HG03045 (cell line): Measurements from ENCODE around the gene SMIM24.

Experiments
- ATAC-seq: cut with Tn5 transposase; IDR thresholded peaks from one replicate; pipeline ENCODE4 v1.9.1; 2021; ENCODE audit warnings: mild to moderate bottlenecking, moderate library complexity; ENCODE audit not compliant: unreplicated experiment

Gene SMIM24

GRCh38 chr19:3499738-3500428 is 19.6 kb upstream of the SMIM24 start:
- no peak for ATAC-seq

- no peak for ATAC-seq
These were observed 17.6 kb upstream of the SMIM24 start for GRCh38 chr19:3497757-3498520.

- ATAC-seq: no peak
These were observed 16.3 kb upstream of the SMIM24 start for GRCh38 chr19:3496392-3497273.

DNA sequence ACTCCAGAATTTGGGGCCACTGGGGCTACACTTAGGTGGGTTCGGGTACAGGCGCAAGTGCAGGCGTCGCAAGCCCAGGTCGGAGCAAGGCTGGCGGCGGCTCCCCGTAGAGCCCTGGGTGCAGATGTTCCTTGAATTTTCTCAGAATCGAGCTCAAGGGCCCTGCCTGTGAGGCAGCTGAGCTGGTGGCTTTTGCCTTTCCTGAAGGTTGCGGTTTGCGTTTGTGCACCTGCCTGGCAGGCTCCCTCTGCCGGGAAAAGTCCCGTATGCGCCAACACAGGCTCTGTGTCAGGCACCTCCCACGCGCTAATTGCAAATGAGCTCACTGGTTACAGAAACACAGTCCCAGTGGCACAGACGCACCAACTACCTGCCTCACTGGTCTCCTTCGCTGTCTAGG is 14.2 kb upstream of the SMIM24 start:
- no peak for ATAC-seq

DNA sequence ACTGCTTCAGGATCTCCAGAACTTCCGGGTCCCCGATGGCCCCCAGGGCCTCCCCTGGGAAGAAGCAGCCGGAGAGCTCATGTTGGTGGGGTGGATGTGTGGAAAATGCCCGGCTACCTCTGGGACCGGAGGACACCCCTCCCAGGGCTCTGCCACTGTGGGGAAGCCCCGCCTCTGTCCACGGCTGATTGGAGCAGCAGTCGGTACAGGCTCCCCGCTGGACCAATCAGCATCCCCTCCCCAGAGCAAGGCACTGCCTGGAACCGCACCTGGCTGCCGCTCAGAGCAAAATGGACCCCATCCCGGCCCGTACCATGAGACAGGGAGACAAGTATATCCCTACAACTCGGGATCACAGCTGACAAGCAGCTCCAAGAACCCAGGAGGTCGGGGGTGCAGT is 13.7 kb upstream of the SMIM24 start:
- ATAC-seq: no peak

DNA sequence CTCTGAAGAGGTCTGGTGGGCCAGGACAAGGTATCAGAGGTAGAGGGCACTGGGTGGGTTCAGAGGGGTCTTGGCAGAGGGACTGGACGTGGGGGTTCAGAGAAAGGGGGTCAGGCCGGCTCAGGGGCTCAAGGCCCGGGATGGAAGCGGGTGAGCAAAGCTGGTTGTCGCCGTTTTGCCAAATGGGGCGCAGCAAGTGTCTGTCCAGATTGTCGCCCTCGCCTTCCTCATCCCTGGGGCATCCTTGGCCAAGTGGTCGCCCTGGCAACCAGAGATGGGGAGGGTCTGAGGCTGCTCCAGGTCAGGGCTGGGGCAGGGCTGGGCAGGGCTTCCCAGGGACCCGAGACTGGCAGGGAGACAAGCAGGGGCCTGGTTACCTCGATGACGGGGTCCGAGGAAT is 13.3 kb upstream of the SMIM24 start:
- ATAC-seq: no peak

DNA sequence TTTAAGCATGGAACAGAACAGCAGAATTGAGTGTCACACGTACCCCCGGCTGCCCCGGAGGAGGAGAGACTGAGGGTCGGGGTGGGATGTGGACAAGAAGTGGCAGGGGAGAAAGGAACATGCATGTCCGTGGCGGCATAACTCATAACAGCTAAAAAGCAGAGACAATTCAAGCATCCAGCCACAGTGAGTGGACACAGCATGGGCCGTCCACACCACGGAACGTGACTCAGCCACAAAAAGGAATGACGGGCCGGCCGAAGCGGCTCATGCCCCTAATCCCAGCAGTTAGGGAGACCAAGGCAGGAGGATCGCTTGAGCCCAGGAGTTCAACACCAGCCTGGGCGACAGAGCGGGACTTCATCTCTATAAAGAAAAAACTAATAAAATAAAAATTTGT is 12.6 kb upstream of the SMIM24 start:
- no peak for ATAC-seq

GRCh38 chr19:3492131-3492839 is 12.0 kb upstream of the SMIM24 start:
- no peak for ATAC-seq

DNA sequence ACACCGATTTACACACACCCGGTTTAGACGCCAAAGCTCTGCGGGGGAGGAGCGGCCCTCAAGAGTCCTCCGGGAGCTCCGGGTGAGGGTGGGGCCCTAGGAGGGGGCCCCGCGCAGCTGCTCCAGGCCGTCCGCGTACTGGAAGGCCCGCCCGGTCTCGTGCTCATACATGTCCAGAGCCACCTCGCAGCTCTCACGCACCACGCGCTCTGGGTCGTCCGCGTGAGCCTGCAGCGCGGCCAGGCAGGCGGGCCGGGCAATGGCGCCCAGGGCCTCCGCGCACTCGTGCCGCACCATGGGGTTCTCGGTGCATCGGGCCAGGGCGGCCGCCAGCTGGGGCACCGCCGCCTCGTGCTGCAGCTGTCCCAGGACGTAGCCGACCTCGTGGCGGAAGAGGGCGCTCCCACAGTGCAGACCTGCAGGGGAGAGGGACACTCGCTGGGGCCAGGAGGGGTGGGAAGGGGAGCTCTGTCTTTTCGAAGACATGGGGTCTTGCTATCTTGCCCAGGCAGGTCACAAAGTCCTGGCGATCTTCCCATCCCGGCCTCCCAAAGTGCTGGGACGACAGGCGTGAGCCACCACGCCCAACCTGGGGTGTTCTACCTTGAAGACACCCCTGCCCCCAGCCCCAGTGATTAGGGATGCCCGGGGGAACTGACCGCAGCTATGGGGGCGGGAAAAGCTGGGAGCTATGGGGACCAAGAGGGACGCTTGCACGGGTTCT is 11.2 kb upstream of the SMIM24 start:
- no peak for ATAC-seq

DNA sequence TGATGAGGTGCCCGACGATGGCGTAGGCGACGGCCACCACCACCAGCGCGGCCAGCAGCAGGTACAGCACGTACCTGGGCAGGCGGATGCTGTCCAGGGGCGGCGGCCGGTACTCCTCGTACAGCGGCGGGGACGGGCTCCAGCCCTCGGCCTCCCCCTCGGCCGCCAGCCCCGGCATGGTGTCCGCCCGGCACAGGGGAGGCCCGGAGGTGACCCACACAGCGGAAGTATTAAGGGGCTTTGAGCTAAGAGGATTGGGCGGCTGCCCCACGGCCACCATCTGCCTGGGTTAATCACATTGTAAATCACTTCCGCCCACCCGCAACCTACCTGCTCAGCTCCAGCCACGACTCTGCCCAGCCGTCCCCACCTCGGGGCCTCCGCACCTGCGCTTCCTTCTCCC is 2.9 kb upstream of the SMIM24 start, which contains the start of gene SMIM44:
Gene SMIM44, minus strand, starts transcription at position 216 of the 403 bp plus-strand sequence. Its CDS starts 38 bp downstream, at position 178.
- ATAC-seq: no peak

DNA sequence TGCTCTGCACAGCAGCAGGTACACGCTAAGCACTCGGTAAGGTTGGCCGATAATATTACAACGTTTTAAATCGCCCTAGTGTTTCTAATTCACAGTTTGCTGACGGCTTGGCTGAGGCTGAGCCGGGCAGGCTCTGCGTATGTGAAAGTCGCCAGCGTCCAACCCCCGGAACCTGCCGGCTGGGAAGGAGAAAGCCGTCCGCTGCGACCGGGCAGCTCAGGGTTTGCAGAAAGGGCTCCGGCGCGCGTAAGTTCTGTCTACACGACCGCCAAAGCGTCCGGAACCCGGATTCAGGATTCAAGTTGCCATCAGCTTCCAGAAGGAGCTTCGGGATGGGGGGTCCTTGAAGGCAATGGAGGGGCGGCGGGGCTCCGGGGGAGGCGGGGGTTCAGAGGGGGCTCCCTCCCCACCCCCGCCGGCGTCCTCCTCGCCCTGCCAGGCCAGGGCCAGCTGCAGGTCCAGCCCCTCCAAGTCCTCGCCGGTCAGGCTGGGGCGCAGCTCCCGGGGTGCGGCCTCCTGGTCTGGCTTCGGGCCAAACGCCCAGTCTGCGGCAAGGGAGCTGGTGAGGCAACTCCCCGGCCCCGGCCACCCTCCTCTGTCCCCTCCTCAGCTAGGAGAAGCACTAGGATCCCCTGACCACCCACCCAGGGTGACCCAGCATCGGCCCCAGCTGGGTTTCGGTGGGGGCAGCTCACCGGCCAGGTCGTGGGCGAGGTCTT is 2.3 kb upstream of the SMIM24 start:
- no peak for ATAC-seq

- ATAC-seq: no peak
These were observed 1.1 kb upstream of the SMIM24 start for GRCh38 chr19:3481241-3482090.

GRCh38 chr19:3479834-3480215 is 500 bp downstream of the SMIM24 start:
- ATAC-seq: no peak

DNA sequence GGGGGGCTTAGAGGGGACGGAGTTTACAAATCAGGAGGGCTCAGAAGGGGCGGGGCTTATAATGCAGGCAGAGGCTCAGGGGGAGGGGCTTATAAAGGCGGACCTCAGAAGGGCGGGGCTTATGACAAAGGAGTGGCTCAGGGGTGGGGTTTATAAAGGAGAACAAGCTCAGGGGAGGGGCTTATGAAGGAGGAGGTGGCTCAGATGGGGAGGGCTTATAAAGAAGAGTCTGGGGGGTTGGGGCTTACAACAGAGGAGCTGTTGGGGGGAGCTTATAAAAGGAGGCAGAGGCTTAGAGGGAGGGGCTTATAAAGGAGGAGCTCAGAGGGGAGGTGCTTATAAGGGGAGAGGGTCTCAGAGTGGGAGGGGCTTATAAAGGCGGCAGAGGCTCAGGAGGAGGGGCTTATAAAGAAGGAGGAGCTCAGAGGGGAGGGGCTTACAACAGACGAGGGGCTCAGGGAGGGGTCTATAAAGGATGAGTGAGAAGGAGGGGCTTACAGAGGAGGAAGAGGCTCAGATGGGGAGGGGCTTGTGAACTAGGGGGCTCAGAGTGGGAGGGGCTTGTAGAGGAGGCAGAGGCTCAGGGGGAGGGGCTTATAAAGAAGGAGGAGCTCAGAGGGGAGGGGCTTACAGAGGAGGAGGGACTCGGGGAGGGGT is 1.0 kb downstream of the SMIM24 start:
- no peak for ATAC-seq

- no peak for ATAC-seq
These were observed 1.7 kb downstream of the SMIM24 start for GRCh38 chr19:3478409-3479176.

GRCh38 chr19:3477951-3478350 is 2.4 kb downstream of the SMIM24 start:
- no peak for ATAC-seq

- ATAC-seq: no peak
These were observed 2.8 kb downstream of the SMIM24 start for GRCh38 chr19:3477506-3477905.
